ENCODE measurements around the gene CDYL.
"Not testable (repeated sequence)": the region's sequence is repeated elsewhere in the genome, so short reads cannot be mapped to it uniquely, and the experiment has no call there.

CDYL gene

GRCh38 chr6:4848382-4849068, 72.3 kb downstream of the CDYL start:
- DNase-seq = no peak

DNA sequence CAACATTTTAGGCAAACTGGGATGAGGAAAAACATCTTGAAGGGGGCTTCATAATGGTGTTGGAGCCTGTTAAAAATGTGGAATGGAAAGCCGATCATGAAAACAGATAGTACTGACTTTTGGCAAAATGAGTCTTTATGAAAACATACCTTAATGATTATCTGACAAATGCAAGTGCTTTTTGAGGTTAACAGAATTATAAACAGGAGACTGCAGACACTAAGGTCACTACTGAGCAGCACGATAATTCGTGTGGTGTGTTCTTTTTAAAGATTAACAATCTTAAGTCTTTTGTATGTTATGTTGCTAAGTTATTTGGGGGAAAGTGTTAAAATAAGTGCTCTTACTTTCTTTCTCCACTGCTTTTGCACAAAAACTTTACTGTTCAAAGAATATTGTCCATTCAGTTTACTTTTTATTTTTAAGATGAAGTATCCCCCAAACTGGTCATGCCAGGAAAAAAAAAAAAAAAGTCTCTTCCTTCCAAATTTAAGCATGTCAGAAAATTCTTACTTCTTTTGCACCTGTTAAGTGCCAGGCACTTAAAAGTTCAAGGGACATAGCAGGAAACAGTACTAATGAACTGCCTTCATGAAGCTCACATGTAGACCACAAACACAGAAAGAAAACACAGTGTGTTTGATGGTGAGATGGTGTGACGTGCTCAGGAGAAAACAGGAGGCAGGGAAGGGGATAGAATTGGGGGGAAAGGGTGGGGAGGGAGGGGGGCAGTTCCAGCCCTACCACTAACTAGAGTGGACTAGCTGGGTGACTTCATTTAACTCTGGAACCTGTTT, 73.2 kb downstream of the CDYL start:
- no peak for DNase-seq

DNA sequence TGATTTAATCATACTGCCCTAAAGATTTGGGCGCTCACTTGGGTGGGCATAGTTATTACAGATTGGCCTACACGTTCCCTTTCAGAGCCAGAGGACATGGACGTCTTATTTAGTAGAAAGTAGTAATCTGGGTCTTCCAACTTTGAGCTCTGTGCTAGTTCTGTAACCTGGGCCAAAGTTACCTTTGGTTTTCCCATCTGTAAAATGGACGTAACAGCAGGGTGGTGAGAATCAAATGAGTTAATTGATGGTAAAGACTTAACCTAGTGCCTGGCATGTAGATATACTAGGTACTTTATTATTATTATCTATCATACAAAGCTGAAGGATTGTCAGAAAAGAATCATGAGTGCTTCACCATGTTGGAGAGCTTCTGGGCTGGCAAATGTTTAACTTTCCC, 74.8 kb downstream of the CDYL start:
- DNase-seq = no peak

- DNase-seq = not testable (repeated sequence)
Observed at GRCh38 chr6:4852186-4852585, 76.0 kb downstream of the CDYL start.

- no peak for DNase-seq
Observed at GRCh38 chr6:4852938-4853337, 76.7 kb downstream of the CDYL start.

DNA sequence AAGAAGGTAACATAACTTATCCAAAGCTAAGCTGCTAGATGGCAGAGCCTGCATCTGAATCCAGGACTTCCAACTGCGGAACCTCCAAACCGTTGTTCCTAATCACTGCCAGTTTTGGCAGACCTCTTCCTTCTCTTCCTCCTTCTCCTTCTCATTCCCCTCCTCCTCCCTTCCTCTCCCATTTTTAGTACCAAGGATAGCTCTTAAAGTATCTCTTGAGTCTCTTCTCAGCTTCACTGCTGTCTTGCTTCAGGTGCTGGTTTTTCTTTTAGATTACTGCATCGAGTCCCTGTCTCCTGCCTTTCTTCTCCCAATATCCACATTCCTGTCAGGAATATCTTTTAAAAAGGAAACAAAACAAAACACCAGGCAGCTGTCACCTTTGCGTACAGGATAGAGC, 77.1 kb downstream of the CDYL start:
- DNase-seq = no peak

GRCh38 chr6:4853782-4854511, 77.7 kb downstream of the CDYL start:
- DNase-seq = no peak

DNA sequence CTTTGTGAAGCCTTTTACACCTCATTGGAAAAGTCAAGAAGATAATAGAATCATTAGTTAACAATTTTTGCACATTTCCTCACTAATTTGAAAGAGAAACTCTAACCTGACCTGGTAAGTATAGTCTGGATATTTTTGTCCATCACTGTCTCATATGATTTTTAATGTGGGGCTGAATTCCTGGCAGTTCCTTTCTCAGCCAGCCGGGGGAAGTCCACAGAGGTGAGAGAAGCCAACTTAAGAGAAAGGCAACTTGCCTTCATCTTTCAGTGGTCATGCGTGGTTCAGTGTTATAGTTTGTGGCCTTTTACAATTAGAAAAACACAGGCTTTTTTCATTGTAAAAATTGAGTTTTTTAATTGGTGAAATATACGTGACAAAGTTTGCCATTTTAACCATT, 80.6 kb downstream of the CDYL start:
- no peak for DNase-seq

- no peak for DNase-seq
Observed at GRCh38 chr6:4858194-4859015, 82.2 kb downstream of the CDYL start.

DNA sequence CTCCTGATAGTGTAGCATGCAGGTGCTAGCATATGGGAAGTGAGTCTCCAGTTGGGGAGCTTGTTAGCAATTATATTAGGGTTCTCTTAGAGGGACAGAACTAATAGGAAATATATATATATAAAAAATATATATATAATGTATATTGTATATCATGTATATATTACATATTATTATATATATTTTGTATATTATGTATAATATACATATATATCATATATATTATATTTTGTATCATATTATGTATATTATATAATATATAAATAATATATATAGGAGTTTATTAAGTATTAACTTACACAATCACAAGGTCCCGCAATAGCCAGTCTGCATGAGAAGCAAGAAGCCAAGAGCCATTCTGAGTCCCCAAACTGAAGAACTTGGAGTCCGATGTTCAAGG, 84.2 kb downstream of the CDYL start:
- DNase-seq = no peak

GRCh38 chr6:4861564-4861963, 85.4 kb downstream of the CDYL start:
- no peak for DNase-seq

DNA sequence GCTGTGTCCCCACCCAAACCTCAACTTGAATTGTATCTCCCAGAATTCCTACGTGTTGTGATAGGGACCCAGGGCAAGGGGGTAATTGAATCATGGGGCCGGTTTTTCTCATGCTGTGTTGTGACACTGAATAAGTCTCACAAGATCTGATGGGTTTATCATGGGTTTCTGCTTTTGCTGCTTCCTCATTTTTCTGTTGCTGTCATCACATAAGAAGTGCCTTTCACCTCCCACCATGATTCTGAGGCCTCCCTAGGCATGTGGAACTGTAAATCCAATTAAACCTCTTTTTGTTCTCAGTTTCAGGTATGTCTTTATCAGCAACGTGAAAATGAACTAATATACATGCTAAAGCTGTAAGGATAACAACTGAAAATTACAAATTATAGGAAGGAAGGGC, 88.3 kb downstream of the CDYL start:
- no peak for DNase-seq

DNA sequence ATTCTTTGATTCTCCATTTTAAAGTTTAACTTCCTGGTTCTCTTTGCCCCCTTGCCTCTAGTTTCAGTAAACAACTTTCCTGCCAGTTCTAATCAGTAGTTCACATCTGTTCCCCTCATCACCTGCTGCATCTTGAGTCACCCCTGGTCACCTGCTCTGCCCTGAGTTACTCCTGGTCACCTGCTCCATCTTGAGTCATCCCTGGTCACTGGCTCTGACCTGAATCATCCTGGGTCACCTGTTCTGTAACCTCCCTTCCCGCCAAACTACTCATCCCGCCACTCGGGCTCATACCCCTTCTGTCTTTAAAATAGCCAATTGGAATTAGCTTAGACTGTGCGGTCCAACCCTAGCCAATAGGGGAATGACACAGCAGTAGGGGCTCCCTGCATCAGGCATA, 88.8 kb downstream of the CDYL start:
- DNase-seq = not testable (repeated sequence)

DNA sequence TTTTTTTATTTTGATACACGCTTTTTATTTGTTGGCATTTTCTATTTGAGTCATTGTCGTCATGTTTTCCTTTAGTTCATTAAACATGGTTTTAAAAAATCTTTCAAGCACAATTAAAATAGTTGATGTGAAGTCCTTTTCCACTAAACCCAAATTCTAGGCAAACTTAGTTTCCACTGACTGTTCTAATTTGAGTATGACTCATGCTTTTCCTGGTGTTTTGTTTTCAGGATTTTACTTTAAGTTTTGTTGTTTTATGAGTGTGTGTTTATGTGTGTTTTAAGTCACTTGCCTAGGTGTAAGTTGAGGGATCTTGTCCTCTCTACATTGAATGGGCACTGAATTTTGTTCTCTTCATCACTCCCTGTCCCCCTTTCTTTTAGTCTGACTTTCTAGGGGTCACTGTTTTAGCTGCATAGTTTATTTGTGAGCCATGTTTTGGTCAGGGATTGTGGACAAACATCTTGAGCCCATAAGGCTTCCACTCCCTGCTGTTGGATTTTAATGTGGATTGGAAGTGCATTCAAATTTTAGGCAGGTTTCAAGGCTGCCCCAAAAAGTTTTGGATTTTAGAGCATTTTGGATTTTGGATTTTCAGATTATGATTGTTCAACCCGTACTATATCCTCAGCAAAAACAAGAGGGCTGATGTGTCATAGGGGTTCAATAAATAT, 94.8 kb downstream of the CDYL start:
- no peak for DNase-seq

DNA sequence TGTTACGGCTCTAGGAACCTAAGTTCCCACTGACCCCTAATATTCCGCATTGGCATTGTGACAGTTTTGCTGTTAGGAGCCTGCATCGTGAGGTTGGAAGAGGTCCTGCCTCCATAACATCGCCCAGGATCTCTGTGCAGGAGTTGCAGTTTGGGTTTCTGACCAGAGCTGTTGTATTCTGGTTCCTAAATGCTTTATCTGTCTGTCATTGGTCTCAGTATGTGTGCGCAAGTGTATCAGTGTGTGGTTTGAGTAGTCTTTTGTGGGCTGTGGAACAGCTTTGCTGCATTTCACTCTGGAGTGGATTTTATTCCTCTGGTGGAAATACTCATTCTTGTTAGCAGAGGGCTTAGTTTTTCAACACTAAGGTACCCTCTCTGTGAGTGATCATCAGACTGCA, 95.6 kb downstream of the CDYL start:
- DNase-seq = no peak

DNA sequence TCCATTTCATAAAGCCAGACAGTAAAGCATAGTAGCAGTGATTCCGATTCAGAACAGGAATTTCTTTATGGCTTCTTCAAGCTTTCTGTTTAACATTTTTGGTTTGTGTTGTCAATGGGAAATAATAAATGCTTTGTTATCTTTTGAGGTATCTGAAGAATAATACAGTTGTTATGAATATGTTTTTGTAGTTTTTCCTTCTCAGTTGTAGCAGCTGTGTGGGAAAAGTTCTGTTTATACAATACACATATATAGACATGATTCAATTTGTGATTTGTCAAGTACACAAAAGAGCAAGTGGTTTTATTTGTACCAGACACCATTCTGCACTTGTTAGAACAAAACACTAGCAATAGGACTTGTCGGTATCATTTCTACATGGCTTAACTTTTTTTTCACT, 96.6 kb downstream of the CDYL start:
- no peak for DNase-seq

GRCh38 chr6:4873928-4874327, 97.7 kb downstream of the CDYL start:
- no peak for DNase-seq

DNA sequence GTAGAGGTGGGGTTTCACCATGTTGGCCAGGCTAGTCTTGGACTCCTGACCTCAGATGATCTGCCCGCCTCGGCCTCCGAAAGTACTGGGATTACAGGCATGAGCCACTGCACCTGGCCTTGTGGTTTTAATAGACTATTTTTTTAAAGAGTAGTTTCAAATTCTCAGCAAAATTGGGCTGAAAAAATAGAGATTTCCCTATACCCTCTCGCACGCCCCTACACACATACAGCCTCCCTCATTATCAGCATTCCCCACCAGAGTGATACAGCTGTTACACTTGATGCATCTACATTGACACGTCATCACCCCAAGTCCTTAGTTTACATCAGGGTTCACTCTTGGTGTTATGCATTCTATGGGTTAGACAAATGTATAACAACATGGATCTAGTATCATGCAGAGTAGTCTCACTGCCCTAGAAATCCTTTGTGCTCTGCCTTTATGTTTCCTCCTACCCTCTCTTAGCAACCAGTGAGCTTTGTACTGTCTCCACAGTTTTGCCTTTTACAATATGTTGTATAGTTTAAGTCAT, 103.6 kb downstream of the CDYL start:
- DNase-seq = no peak

GRCh38 chr6:4880363-4880762, 104.2 kb downstream of the CDYL start:
- DNase-seq = no peak

GRCh38 chr6:4883298-4883697, 107.1 kb downstream of the CDYL start:
- DNase-seq = peak; percentile 85

DNA sequence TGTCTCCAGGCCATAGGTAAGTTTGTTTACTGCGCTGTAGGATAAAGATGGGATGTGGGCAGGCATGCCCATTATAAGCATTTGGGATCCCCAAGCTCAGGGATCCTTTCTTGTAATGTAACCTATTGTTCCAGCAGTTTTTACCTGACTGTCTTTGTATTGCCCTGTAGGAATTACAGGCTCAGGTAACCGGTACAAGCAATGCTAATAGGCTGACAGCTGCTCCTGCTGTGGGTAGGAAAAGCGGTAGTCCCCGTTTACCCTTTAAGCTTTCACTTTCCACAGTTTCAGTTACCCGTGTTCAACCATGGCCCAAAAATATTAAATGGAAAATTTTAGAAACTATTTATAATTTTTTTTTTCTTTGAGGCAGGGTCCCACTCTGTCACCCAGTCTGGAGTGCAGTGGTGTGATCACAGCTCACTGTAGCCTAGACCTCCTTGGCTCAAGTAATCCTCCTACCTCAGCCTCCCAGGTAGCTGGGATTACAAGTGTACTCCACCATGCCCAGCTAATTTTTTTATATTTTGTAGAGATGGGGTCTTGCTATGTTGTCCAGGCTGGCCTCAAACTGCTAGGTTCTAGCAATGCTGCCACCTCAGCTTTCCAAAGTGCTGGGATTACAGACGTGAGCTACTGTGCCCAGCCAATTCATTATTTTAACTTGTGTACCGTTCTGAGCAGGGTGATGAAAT, 108.6 kb downstream of the CDYL start:
- DNase-seq = no peak

Data from NCI-H1105 treated with DMSO at 0.1 percent for 48 hours (cell line).